ENCODE data around the gene METTL2B.
"Not testable (repeated sequence)": the region's sequence is repeated elsewhere in the genome, so short reads cannot be mapped to it uniquely, and the experiment has no call there.

DNA sequence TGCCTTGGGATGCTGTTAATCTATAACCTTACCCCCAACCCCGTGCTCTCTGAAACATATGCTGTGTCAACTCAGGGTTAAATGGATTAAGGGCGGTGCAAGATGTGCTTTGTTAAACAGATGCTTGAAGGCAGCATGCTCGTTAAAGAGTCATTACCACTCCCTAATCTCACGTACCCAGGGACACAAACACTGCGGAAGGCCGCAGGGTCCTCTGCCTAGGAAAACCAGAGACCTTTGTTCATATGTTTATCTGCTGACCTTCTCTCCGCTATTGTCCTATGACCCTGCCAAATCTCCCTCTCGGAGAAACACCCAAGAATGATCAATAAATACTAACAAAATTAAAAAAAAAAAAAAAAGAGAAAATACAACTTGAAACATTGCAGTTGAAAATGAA, 12.6 kb upstream of the METTL2B start:
- not testable (repeated sequence) for TF ChIP-seq EZH2 (IDR thresholded peaks at IDR 0.05; ENCODE audit: borderline replicate concordance, low read depth, low read length, severe bottlenecking); POLR2AphosphoS5 (IDR thresholded peaks at IDR 0.05; ENCODE audit: insufficient read depth, low read depth, low read length); POLR2A (IDR thresholded peaks at IDR 0.05; ENCODE audit: low read depth, low read length); JUN (IDR thresholded peaks at IDR 0.05; ENCODE audit: borderline replicate concordance, insufficient read depth, insufficient read length, low read depth)
- TF ChIP-seq, protein P1, sequence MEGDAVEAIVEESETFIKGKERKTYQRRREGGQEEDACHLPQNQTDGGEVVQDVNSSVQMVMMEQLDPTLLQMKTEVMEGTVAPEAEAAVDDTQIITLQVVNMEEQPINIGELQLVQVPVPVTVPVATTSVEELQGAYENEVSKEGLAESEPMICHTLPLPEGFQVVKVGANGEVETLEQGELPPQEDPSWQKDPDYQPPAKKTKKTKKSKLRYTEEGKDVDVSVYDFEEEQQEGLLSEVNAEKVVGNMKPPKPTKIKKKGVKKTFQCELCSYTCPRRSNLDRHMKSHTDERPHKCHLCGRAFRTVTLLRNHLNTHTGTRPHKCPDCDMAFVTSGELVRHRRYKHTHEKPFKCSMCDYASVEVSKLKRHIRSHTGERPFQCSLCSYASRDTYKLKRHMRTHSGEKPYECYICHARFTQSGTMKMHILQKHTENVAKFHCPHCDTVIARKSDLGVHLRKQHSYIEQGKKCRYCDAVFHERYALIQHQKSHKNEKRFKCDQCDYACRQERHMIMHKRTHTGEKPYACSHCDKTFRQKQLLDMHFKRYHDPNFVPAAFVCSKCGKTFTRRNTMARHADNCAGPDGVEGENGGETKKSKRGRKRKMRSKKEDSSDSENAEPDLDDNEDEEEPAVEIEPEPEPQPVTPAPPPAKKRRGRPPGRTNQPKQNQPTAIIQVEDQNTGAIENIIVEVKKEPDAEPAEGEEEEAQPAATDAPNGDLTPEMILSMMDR (IDR thresholded peaks at IDR 0.05; ENCODE audit: extremely low read depth in 1 of 2, insufficient read depth in 1 of 2, low read depth in 1 of 2, low read length in 2 of 2), result not testable (repeated sequence)
- TF ChIP-seq, protein P2, sequence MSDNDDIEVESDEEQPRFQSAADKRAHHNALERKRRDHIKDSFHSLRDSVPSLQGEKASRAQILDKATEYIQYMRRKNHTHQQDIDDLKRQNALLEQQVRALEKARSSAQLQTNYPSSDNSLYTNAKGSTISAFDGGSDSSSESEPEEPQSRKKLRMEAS (IDR thresholded peaks at IDR 0.05; ENCODE audit: insufficient read depth, insufficient read length), result not testable (repeated sequence)
